GM12874 (cell line): ENCODE measurements around the gene NEK5.

Experiments used
- CTCF ChIP-seq: IDR thresholded peaks from 2 replicates; pipeline ENCODE4 v1.5.1; 2011; ENCODE audit warnings: low read depth, mild to moderate bottlenecking, control low read depth, low read length, moderate library complexity; ENCODE audit not compliant: insufficient read depth

Gene NEK5

GRCh38 chr13:52162279-52163101, 33.6 kb upstream of the NEK5 start:
- TF ChIP-seq CTCF = no peak

DNA sequence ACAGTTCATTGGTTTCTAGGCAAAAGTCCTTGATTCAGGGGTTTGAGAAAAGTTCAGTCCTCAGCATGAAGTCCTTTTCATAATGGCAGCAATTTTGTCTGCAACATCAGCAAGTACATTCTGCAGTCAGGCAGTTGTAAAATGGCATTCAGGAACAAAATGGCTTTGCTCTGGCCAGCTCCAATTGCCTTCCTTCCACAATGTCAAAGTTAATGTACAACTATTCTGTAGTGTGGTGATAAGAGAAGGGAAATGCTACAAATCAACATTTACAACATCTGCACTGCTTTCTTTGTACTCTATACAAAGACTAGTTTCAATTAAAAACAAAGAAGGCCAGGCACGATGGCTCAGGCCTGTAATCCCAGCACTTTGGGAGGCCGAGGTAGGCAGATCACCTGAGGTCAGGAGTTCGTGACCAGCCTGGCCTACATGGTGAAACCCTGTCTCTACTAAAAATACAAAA, 32.3 kb upstream of the NEK5 start:
- no peak for TF ChIP-seq CTCF

GRCh38 chr13:52160506-52160905, 31.6 kb upstream of the NEK5 start:
- no peak for TF ChIP-seq CTCF

DNA sequence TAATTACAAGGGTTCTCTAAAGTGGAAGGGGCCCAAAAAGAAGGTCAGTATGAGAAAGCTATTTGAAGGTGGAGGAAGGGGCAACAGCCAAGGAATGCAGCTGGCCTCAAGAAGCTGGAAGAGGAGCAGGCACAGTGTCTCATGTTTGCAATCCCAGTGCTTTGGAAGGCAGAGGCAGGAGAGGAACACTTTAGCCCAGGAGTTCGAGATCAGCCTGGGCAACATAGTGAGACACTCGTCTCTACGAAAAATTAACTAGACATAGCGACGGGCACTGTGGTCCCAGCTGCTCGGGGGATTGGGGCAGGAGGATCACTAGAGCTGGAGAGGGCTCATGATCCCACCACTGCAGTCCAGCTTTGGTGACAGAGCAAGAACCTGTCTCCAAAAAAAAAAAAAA, 31.2 kb upstream of the NEK5 start:
- no peak for TF ChIP-seq CTCF

GRCh38 chr13:52159159-52159982, 30.5 kb upstream of the NEK5 start, which contains the start of gene NEK3:
TSS of gene NEK3 (minus strand) at chr13:52159597. CDS start at chr13:52156191, 3,406 bp downstream.
- TF ChIP-seq CTCF = no peak

GRCh38 chr13:52158629-52159158, 29.8 kb upstream of the NEK5 start:
- TF ChIP-seq CTCF = no peak

DNA sequence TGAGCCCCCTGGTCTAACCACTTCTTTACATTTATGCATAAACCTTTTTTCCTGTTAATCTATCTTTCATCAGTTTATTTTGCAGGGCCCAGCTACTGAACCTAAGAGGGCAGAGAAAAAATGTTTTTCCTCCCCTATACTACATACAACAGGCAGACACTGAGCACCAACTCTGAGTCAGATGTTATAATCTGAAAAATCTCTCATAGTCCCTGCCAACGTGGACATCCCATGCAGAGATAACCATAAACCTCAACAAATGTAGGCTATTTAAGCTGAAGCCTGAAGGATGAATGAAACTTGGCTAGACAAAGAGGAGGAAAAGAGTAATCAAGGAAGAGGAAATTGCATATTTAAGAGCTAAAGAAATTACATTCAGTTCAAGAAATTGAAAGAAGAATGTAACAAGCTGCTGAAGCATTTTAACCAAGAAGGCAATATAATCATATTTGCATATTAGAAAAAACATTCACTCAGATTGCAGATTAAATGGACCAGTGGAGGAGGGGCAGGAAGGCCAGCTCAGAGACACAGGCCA, 27.9 kb upstream of the NEK5 start:
- TF ChIP-seq CTCF = no peak
